GM18502 (cell line): Measurements from ENCODE around the gene CHM.
"Not testable (repeated sequence)": the region's sequence is repeated elsewhere in the genome, so short reads cannot be mapped to it uniquely, and the experiment has no call there.

ENCODE experiments used
- ATAC-seq: cut with Tn5 transposase; IDR thresholded peaks from one replicate; pipeline ENCODE4 v1.9.1; 2021; ENCODE audit warnings: mild to moderate bottlenecking; ENCODE audit not compliant: unreplicated experiment, poor library complexity

Gene CHM

GRCh38 chrX:85998954-85999353 lies 48.4 kb downstream of the CHM start:
- ATAC-seq: no peak

- ATAC-seq: no peak
Measured at GRCh38 chrX:85996555-85996954, 50.8 kb downstream of the CHM start.

DNA sequence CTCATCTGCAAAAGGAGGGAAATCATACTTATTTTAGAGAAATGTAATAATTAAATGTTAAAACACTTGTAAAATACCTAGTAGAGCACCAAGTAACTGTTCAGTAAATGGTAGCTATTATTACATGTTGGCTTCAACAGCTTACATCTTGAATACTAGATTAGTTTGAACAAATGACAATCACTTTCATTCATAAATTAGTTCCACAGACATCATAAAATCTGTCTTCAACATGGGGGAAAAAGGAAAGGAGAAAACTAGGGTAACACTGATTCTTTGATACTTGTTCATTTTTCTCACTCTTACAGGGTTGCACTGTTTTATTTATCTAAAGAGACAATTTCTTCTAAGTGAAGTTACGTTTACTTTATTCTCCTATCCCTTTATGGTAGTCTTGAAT lies 51.7 kb downstream of the CHM start:
- no peak for ATAC-seq

DNA sequence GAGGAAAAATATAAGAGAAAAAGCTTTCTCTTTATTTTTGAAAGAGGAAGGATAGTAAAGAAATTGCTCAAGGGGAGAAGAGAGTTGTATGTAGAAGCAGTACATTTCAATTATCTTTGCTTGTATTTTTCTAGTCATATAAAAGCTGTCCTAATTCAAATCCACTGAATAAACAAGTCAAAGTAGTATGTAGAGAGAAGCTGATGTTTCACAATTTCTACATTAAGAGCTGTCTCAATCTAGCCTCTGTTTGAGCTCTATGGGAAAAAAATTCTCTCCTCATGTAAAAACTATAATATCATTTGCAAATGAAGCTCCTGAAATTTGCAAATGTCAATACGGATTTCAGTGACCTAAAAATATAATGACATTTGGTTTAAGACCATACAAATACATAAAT lies 52.6 kb downstream of the CHM start:
- no peak for ATAC-seq

DNA sequence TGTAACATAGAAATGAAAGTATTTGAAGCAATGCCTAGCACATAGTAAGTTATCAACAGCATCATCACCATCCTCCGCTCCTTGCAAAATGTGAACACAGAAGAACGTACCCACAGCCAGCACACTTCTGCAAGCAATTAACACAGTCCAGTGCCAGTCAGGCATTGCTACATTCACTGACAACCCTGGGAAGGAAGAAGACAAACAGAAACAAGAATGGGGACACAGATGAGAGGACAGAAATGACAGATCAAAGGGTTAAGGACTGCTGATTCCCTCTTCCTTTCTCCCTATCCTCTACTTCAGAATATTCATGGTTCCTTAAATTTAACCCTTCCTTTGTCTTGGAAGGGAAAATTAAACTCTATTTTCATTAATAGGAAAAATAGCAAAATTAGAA lies 53.1 kb downstream of the CHM start:
- ATAC-seq: no peak

- no peak for ATAC-seq
Measured at GRCh38 chrX:85993539-85994197, 53.7 kb downstream of the CHM start.

DNA sequence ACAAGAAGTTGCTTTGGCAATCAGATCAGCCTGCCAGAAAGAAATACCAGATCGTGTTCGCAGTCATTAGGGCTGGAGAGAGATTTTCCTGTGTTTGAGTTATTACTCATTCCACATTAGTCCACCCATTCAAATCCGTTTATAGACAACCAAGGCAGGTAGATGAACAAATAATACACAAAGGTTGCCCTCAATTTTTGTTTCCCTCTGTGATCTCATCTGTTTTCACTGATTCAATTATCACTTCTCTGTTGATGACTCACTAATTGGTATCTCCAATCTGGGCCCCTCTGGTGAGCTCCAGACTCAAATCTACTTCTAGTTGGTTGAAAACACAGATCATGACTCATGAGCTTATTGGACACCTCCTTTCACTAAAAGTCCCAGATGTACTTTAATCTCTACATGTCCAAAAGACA lies 54.5 kb downstream of the CHM start:
- ATAC-seq: no peak

DNA sequence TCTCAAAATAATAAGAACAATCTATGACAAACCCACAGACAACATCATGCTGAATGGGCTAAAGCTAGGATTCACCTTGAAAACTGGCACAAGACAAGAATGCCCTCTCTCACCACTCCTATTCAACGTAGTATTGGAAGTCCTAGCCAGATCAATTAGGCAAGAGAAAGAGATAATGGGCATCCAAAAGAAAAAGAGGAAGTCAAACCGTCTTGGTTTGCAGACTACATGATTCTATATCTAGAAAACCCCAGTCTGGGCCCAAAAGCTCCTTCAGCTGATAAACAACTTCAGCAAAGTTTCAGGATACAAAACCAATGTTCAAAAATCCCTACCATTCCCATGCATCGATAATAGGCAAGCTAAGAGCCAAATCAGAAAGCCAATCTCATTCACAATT lies 59.0 kb downstream of the CHM start:
- peak; percentile 55 for ATAC-seq

DNA sequence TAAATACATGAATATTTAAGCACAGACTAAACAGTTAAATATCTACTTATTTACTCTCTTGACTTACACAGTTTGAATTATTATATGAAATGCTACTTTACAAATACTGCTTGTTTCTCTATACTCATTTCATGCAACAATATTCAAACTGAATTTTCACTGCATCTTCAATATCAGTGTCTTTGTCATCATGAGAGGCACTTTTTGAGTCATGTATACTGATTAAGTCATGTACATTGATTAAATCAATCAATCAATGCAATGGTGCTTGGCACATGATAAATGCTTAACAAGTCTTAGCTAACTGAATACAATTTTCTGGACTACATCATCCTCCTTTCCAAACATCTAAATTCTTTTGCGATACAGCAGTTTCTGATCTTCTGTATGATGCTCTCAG lies 67.1 kb downstream of the CHM start:
- no peak for ATAC-seq

DNA sequence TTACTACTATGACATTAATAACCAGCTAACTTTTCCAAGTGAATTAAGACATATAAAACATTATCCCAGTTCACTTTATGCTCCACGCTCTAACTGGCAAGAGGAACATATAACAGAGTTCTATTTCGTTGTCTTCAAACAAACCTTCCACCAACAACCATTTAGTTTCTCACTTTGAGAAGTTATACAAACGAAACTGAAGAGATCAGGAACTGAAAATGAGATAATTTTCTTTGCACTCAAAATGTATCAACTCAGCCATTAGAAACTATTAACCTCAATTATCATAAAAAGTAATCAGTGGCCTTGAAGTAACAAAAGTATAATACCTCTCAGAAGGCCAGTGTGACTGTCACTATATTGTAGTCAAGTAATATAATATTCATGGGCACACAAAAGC lies 70.1 kb downstream of the CHM start:
- peak; percentile 88 for ATAC-seq

GRCh38 chrX:85972351-85972750 lies 75.0 kb downstream of the CHM start:
- not testable (repeated sequence) for ATAC-seq

DNA sequence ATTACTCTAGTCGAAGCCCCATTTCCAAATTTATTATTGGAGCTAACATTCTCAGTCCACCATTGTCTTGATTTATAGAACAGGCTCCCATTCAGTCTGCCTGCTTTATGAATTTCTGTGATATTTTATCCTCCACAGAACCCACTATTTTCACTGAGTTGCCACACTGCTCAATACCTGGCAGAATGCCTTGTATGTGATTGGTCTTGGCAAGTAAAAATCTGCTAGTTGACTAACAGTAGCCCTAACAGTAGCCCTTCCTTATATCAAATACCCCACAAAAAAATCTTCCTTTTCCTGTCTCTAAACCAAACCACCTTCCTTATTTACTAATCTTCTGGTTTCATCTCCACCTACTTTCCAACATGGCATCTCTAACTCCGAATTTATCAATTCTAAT lies 82.6 kb downstream of the CHM start:
- no peak for ATAC-seq

DNA sequence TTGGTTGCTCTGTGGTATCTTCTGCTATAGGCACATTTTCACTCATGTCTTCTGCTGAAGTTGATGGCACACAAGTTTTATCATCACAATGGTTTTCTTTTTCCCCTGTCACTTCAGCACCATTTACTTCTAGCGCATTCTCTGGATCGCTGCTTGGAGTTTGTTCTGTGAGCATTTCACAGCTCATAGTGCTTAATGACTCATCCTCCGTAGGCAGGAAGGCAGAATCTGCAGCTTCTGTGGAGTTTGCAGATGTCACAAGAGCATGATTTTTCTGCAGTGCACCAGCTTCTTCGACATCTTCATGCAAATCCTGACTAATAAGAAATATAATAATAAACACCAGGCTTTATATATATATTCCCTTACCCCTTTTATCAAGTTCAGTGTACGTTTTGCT lies 83.6 kb downstream of the CHM start:
- no peak for ATAC-seq

DNA sequence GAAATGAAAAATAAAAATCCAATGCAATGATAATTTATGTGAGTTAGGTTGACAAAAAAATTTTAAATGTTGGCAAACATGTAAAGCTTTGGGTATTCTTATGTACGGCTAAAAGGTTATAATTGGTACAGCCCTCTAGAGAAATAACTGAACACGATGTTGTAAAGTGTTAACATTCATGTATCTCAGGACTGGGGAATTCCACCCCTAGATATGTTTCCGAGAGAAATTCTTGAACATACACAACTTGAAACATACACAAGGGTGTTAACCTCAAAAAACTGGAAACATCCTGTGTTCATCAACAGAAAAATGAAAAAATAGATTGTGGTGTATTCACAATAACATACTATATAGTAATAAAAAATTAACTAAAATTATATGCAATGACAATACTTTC lies 91.8 kb downstream of the CHM start:
- ATAC-seq: no peak

DNA sequence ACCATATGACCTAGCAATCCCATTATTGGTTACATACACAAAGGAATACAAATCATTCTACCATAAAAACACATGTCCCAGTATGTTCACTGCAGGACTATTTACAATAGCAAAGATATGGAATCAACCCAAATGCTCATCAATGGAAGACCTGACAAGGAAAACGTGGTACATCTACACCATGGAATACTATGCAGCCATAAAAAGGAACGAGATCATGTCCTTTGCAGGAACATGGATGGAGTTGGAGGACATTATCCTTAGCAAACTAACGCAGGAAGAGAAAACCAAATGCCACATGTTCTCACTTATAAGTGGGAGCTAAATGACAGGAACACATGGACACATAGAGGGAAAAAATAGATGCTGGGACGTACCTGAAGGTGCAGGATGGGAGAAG lies 102.6 kb downstream of the CHM start:
- ATAC-seq: not testable (repeated sequence)

GRCh38 chrX:85941275-85941674 lies 106.1 kb downstream of the CHM start:
- ATAC-seq: no peak

DNA sequence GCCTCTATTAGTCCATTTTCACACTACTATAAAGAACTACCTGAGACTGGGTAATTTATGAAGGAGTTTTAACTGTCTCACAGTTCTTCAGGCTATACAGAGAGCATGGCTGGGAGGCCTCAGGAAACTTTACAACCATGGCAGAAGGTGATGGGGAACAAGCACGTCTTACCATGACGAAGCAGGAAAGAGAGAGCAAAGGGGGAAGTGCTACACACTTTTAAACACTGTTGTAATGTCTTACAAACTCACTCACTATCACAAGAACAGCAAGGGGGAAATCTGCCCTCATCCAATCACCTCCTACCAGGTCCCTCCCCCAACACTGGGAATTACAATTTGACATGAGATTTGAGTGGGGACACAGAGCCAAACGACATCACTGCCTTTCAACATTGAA lies 107.4 kb downstream of the CHM start:
- not testable (repeated sequence) for ATAC-seq

GRCh38 chrX:85934399-85934798 lies 113.0 kb downstream of the CHM start:
- ATAC-seq: not testable (repeated sequence)

DNA sequence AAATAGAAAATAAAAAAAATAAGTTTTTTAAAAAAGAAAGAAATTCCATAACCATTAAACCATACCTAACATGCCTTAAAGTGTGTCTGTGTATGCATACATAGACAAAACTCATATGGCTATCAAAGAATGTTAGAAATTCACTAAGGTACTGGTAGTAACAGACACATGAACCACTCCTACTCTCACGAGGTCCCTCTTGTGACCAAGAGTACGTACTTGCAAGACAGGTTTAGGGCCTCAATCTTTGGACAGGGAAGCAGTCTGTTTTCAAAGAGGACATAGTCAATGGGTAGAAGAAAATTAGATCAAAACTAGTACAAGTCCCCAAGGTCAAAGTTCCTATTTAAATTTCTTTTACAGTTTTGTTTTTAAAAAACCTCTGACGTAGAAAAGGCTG lies 117.3 kb downstream of the CHM start:
- no peak for ATAC-seq

DNA sequence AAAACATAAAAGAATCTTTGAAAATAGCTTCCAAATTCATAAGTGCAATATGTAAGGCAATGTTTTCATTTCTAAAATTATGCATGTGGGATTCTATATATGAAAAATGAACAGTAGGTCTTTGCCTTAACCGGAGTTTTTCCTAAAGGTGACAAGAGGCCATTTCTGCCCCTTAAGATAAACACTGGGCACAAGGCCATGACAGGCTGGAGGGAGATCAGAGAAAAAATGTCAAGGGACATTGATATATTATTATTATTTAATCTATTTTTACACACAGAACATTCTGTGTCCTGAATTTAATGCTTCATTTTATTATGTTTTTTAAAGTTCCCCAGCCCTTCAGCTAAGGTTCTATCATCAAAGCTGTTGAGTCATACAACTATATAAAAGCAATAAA lies 118.8 kb downstream of the CHM start:
- ATAC-seq: no peak

DNA sequence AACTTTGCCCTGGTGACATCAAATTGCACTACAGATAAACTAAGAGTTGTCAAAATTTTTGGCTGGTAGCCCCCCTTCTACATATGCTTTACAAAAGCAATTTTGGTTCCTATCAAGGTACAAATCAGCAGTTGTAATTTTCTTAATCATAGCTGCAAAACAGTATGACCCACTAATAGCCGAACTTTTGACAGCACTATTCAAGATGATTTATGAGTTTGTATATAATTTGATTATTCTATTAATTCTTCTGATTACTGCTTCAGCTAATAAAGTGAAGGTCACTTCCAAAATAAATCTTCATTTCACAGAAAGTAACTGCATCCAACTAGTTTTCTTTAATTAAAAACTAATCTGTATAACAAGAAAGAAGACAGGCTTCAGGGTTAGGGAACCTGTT lies 119.6 kb downstream of the CHM start:
- ATAC-seq: no peak

GRCh38 chrX:85922821-85923220 lies 124.5 kb downstream of the CHM start:
- ATAC-seq: no peak
